ENCODE measurements around the gene ALDH3B2. TPM values are rescaled to one million over a fixed set of nuclear protein-coding genes. Genes with fewer than 3 reads are reported as not detected.
"Not testable (repeated sequence)": the region's sequence is repeated elsewhere in the genome, so short reads cannot be mapped to it uniquely, and the experiment has no call there.

ALDH3B2 gene
- total and polyA plus RNA-seq, 2 of the 8 experiments (the other 6 are each of a cell fraction or from before 2014, with no cell fraction given): not detected

- H3K4me3 ChIP-seq (ENCODE audit: extremely low read depth in 1 of 4, insufficient read depth in 2 of 4, low read depth in 3 of 4, low read length in 4 of 4); H4K8ac ChIP-seq (ENCODE audit: extremely low read depth, insufficient read depth, low read length); H2BK120ac ChIP-seq (replicated peaks; ENCODE audit: low read depth, low read length); H3K9me3 ChIP-seq (ENCODE audit: insufficient read depth in 2 of 2, low read depth in 1 of 2, low read length in 1 of 2); DNase-seq (ENCODE audit: low read depth in 1 of 2, low spot score in 2 of 2); H2BK12ac ChIP-seq (ENCODE audit: low read depth, low read length); H3K23ac ChIP-seq (ENCODE audit: insufficient read length); H3K27me3 ChIP-seq (replicated peaks in 1 of 4; ENCODE audit: control insufficient read depth in 3 of 4, extremely low read depth in 1 of 4, insufficient read depth in 3 of 4, low read length in 3 of 4); H4K91ac ChIP-seq (replicated peaks; ENCODE audit: insufficient read length, low read length); H3K14ac ChIP-seq (ENCODE audit: insufficient read length); H3K4ac ChIP-seq (replicated peaks; ENCODE audit: insufficient read length, low read depth, low read length); H3K9ac ChIP-seq (replicated peaks in 1 of 4; ENCODE audit: extremely low read depth in 1 of 4, low read depth in 3 of 4, low read length in 3 of 4); H3K36me3 ChIP-seq (ENCODE audit: control insufficient read depth in 2 of 4, insufficient read depth in 4 of 4, low read length in 3 of 4); H3K18ac ChIP-seq (ENCODE audit: extremely low read depth, low read length); H4K5ac ChIP-seq (ENCODE audit: insufficient read length, low read depth, low read length); H3K23me2 ChIP-seq (ENCODE audit: low read depth, low read length); H2BK15ac ChIP-seq (ENCODE audit: low read length); H3K27ac ChIP-seq (ENCODE audit: low read depth, low read length); POLR2A ChIA-PET (ENCODE audit: partially characterized antibody); H3K79me1 ChIP-seq (ENCODE audit: low read depth, low read length); H3K4me2 ChIP-seq (ENCODE audit: insufficient read depth in 1 of 2, low read depth in 2 of 2, low read length in 2 of 2); H4K20me1 ChIP-seq (replicated peaks in 1 of 2; ENCODE audit: control insufficient read depth in 1 of 2, insufficient read depth in 2 of 2, low read length in 2 of 2); H3K79me2 ChIP-seq (ENCODE audit: control insufficient read depth in 1 of 2, insufficient read depth in 2 of 2, low read length in 2 of 2); H2AFZ ChIP-seq (ENCODE audit: low read length); H3K4me1 ChIP-seq (replicated peaks in 1 of 4; ENCODE audit: control insufficient read depth in 3 of 4, insufficient read depth in 4 of 4, low read length in 3 of 4); H3K56ac ChIP-seq (replicated peaks; ENCODE audit: insufficient read length, low read depth, low read length); H2AK5ac ChIP-seq (ENCODE audit: low read depth, low read length); H2BK5ac ChIP-seq (ENCODE audit: low read depth, low read length); H2BK20ac ChIP-seq (ENCODE audit: low read length); FAIRE-seq: not testable (repeated sequence)
- CTCF ChIA-PET (ENCODE audit: partially characterized antibody): interaction anchor here (0.7 to 1.5 kb wide), 7 partner anchors 12 to 114 kb away, joined by 3 to 5 read pairs (median 4); no protein-coding TSS in a partner anchor
- WGBS, 2 experiments (ENCODE audit: extremely low coverage in 1 of 2, insufficient coverage in 1 of 2, insufficient read length in 1 of 2, insufficient replicate concordance in 2 of 2, low coverage in 1 of 2, low lambda C conversion rate in 2 of 2, missing lambda C conversion rate in 1 of 2): 86% methylated on average over 8 of the region's 8 CpGs; no CpG with 5 or more reads in 1 of the 2 experiments
These were observed 11.4 kb upstream of the ALDH3B2 start for GRCh38 chr11:67685641-67686332.

Data from H1 (cell line).